OCI-LY1 (cell line): Measurements from ENCODE around the gene ABCA4.

ENCODE experiments used
- H2AFZ ChIP-seq: fragments of 200-600 bp; sonication (generic), shearing (Covaris generic); 2 replicates; pipeline ENCODE4 v1.6.0; 2014; ENCODE audit warnings: antibody characterized with exemption, mild to moderate bottlenecking, low read length
- H3F3A ChIP-seq: fragments of 200-600 bp; sonication (generic), shearing (Covaris generic); 2 replicates; pipeline ENCODE4 v1.6.0; 2014; ENCODE audit warnings: mild to moderate bottlenecking, antibody characterized with exemption, low read length, moderate library complexity; ENCODE audit not compliant: insufficient read depth
- H3K27ac ChIP-seq: fragments of 200-600 bp; sonication (generic); 2 replicates; pipeline ENCODE4 v1.5.1; 2014; ENCODE audit warnings: low read length, mixed run types, mild to moderate bottlenecking, low read depth; ENCODE audit not compliant: poor library complexity, severe bottlenecking
- H3K27me3 ChIP-seq: fragments of 200-600 bp; sonication (generic); 2 replicates; pipeline ENCODE4 v1.6.0; 2014; ENCODE audit warnings: antibody characterized with exemption, mild to moderate bottlenecking, low read length, moderate library complexity; ENCODE audit not compliant: insufficient read depth
- H3K36me3 ChIP-seq: fragments of 200-600 bp; sonication (generic); 2 replicates; pipeline ENCODE4 v1.6.1; 2014; ENCODE audit warnings: mild to moderate bottlenecking, antibody characterized with exemption, low read length, moderate library complexity, mixed read lengths; ENCODE audit not compliant: insufficient read depth
- H3K4me1 ChIP-seq: fragments of 200-600 bp; sonication (generic); 2 replicates; pipeline ENCODE4 v1.5.1; 2014; ENCODE audit warnings: mild to moderate bottlenecking, low read length, moderate library complexity; ENCODE audit not compliant: insufficient read depth, severe bottlenecking
- H3K4me2 ChIP-seq: fragments of 200-600 bp; sonication (generic), shearing (Covaris generic); 2 replicates; pipeline ENCODE4 v1.6.1; 2014; ENCODE audit warnings: low read length
- H3K4me3 ChIP-seq: fragments of 200-600 bp; sonication (generic); 2 replicates; pipeline ENCODE4 v1.5.1; 2014; ENCODE audit warnings: low read length, low read depth, mild to moderate bottlenecking, mixed read lengths; ENCODE audit not compliant: poor library complexity, severe bottlenecking
- H3K79me2 ChIP-seq: fragments of 200-600 bp; shearing (Covaris generic); 2 replicates; pipeline ENCODE4 v1.6.1; 2016; ENCODE audit warnings: mixed run types, low read length, mixed read lengths; ENCODE audit not compliant: insufficient read depth
- H3K9ac ChIP-seq: fragments of 200-600 bp; sonication (generic), shearing (Covaris generic); 2 replicates; pipeline ENCODE4 v1.6.1; 2014; ENCODE audit warnings: mild to moderate bottlenecking, low read length, mixed read lengths
- H3K9me2 ChIP-seq: fragments of 200-600 bp; sonication (generic), shearing (Covaris generic); 2 replicates; pipeline ENCODE4 v1.6.1; 2014; ENCODE audit warnings: low read depth, mild to moderate bottlenecking, low read length, mixed read lengths
- H3K9me3 ChIP-seq: fragments of 200-600 bp; shearing (Covaris generic); 2 replicates; pipeline ENCODE4 v1.6.1; 2014; ENCODE audit warnings: low read length, mixed read lengths
- H4K20me1 ChIP-seq: fragments of 200-600 bp; sonication (generic), shearing (Covaris generic); 2 replicates; pipeline ENCODE4 v1.6.0; 2016; ENCODE audit warnings: mild to moderate bottlenecking, low read length; ENCODE audit not compliant: insufficient read depth
- EZH2 ChIP-seq: fragments of 200-600 bp; sonication (generic), shearing (Covaris generic); IDR thresholded peaks from 2 replicates; pipeline ENCODE4 v1.8.0; 2017; ENCODE audit warnings: borderline replicate concordance, mixed run types, mild to moderate bottlenecking, antibody characterized with exemption, low read length, moderate library complexity, mixed read lengths
- TF ChIP-seq, protein P1 (sequence below): fragments of 200-600 bp; sonication (generic), shearing (Covaris generic); IDR thresholded peaks from 2 replicates; pipeline ENCODE4 v1.5.1; 2017; ENCODE audit warnings: mild to moderate bottlenecking, antibody characterized with exemption, low read length, moderate library complexity, mixed read lengths

Gene ABCA4

GRCh38 chr1:93963585-93963984 lies 157.4 kb downstream of the ABCA4 start:
- H3K27me3 ChIP-seq, result no peaks in the 10 kb centered on the region
- no peaks in the 10 kb centered on the region for H4K20me1 ChIP-seq
- H3K36me3 ChIP-seq, result no peaks in the 10 kb centered on the region
- no peak overlapping the region for H3K27ac ChIP-seq
- H3K9ac ChIP-seq, result no peak overlapping the region
- no peak overlapping the region for H2AFZ ChIP-seq
- H3K4me2 ChIP-seq, result no peak overlapping the region
- H3K4me3 ChIP-seq, result no peak overlapping the region
- no peaks in the 10 kb centered on the region for H3K9me3 ChIP-seq
- no peaks in the 10 kb centered on the region for H3K79me2 ChIP-seq
- H3K4me1 ChIP-seq, result no peaks in the 10 kb centered on the region
- H3F3A ChIP-seq, result no peaks in the 10 kb centered on the region
- TF ChIP-seq, protein P1, sequence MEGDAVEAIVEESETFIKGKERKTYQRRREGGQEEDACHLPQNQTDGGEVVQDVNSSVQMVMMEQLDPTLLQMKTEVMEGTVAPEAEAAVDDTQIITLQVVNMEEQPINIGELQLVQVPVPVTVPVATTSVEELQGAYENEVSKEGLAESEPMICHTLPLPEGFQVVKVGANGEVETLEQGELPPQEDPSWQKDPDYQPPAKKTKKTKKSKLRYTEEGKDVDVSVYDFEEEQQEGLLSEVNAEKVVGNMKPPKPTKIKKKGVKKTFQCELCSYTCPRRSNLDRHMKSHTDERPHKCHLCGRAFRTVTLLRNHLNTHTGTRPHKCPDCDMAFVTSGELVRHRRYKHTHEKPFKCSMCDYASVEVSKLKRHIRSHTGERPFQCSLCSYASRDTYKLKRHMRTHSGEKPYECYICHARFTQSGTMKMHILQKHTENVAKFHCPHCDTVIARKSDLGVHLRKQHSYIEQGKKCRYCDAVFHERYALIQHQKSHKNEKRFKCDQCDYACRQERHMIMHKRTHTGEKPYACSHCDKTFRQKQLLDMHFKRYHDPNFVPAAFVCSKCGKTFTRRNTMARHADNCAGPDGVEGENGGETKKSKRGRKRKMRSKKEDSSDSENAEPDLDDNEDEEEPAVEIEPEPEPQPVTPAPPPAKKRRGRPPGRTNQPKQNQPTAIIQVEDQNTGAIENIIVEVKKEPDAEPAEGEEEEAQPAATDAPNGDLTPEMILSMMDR, result no peak
- TF ChIP-seq EZH2, result no peak
- no peaks in the 10 kb centered on the region for H3K9me2 ChIP-seq

DNA sequence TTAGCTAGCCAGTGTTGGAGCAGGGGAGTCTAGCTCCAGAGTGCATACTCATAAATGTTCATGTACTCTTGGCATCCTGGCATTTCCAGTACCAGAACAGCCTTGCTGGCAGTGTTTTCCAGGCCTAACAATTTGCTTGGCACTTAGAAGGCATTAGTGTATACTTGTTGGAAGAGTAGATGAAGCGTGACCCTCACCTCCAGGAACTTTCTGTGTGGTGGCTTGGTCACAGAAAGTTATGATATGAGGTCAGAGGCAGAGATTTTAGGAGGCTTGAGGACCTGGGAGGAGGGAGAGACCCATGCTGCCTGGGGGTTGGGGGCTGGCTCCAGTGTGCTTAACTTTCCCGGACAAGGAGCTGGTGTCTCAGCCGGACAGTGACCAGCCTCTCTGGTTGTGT lies 159.0 kb downstream of the ABCA4 start:
- H2AFZ ChIP-seq, result no peak overlapping the region
- H3K4me2 ChIP-seq, result no peak overlapping the region
- no peak overlapping the region for H3K9ac ChIP-seq
- no peak overlapping the region for H3K4me3 ChIP-seq
- no peaks in the 10 kb centered on the region for H3K36me3 ChIP-seq
- no peaks in the 10 kb centered on the region for H3K79me2 ChIP-seq
- no peaks in the 10 kb centered on the region for H3K9me3 ChIP-seq
- H3K4me1 ChIP-seq, result no peaks in the 10 kb centered on the region
- no peak overlapping the region for H3K27ac ChIP-seq
- no peaks in the 10 kb centered on the region for H3K27me3 ChIP-seq
- TF ChIP-seq EZH2, result no peak
- TF ChIP-seq, protein P1, result no peak
- no peaks in the 10 kb centered on the region for H3F3A ChIP-seq
- no peaks in the 10 kb centered on the region for H4K20me1 ChIP-seq
- H3K9me2 ChIP-seq, result no peaks in the 10 kb centered on the region

GRCh38 chr1:93961443-93961842 lies 159.5 kb downstream of the ABCA4 start:
- Histone ChIP-seq H3K36me3 (no peaks in the 10 kb centered on the region), H3K9me2 (no peaks in the 10 kb centered on the region), H3K4me2 (no peak overlapping the region), H3K27ac (no peak overlapping the region), H4K20me1 (no peaks in the 10 kb centered on the region), H3K4me1 (no peaks in the 10 kb centered on the region), H3K27me3 (no peaks in the 10 kb centered on the region), H3K9me3 (no peaks in the 10 kb centered on the region), H3K4me3 (no peak overlapping the region), H3F3A (no peaks in the 10 kb centered on the region), H2AFZ (no peak overlapping the region), H3K79me2 (no peaks in the 10 kb centered on the region), H3K9ac (no peak overlapping the region)
- TF ChIP-seq EZH2, result no peak
- TF ChIP-seq, protein P1, result no peak
